ENCODE measurements around the gene FOXJ2. TPM values are rescaled to one million over a fixed set of nuclear protein-coding genes. Genes with fewer than 3 reads are reported as not detected.

FOXJ2 gene
- total RNA-seq, 1 experiment from 2014 or later, result 13.4 TPM

- CTCF ChIA-PET, result interaction anchor here (0.7 to 1.1 kb wide), 2 partner anchors 106 to 119 kb away, joined by 3 read pairs; no protein-coding TSS in a partner anchor
- H3K36me3 Mint-ChIP-seq (ENCODE audit: insufficient read depth, unreplicated experiment), result peaks cover under 1% of the 10 kb centered on the region
- H3K27ac Mint-ChIP-seq (ENCODE audit: unreplicated experiment), result no peak overlapping the region
These were observed 6.2 kb downstream of the FOXJ2 start for GRCh38 chr12:8038659-8039114.

GRCh38 chr12:8040791-8041190 lies 8.3 kb downstream of the FOXJ2 start:
- intact Hi-C loops (cut with micrococcal nuclease; ENCODE audit: unreplicated experiment), result loop anchor here (10.0 kb wide), 1 partner anchor 354 kb away; no protein-coding TSS in a partner anchor
- Mint-ChIP-seq H3K4me1 (ENCODE audit: low read depth, unreplicated experiment) (peaks cover 34% of the 10 kb centered on the region), H3K27me3 (ENCODE audit: unreplicated experiment) (no peaks in the 10 kb centered on the region), H3K4me3 (ENCODE audit: low read depth, unreplicated experiment) (no peak overlapping the region), H3K9me3 (ENCODE audit: low read depth, unreplicated experiment) (no peaks in the 10 kb centered on the region), H3K36me3 (ENCODE audit: insufficient read depth, unreplicated experiment) (peaks cover 7% of the 10 kb centered on the region), H3K27ac (ENCODE audit: unreplicated experiment) (no peak overlapping the region)
- no peak for TF ChIP-seq CTCF (IDR thresholded peaks at IDR 0.05; ENCODE audit: unreplicated experiment)
- no peak for DNase-seq
- BruUV-seq (replicated peaks), result no TSS peak
- CTCF ChIA-PET, result interaction anchor here (0.7 kb wide), 2 partner anchors 107 to 857 kb away, joined by 3 read pairs; no protein-coding TSS in a partner anchor

More at GRCh38 chr12:8038659-8039114, 6.2 kb downstream of the FOXJ2 start:
- TF ChIP-seq CTCF (IDR thresholded peaks at IDR 0.05; ENCODE audit: unreplicated experiment), result no peak
- BruUV-seq (replicated peaks), result no TSS peak
- H3K4me1 Mint-ChIP-seq (ENCODE audit: low read depth, unreplicated experiment), result peaks cover 55% of the 10 kb centered on the region
- intact Hi-C loops (cut with micrococcal nuclease; ENCODE audit: unreplicated experiment), result loop anchor here (5.0 kb wide), 1 partner anchor 39 kb away; no protein-coding TSS in a partner anchor
- H3K4me3 Mint-ChIP-seq (ENCODE audit: low read depth, unreplicated experiment), result peak overlapping the region; percentile 35
- H3K9me3 Mint-ChIP-seq (ENCODE audit: low read depth, unreplicated experiment), result no peaks in the 10 kb centered on the region
- no peaks in the 10 kb centered on the region for H3K27me3 Mint-ChIP-seq (ENCODE audit: unreplicated experiment)
- DNase-seq, result peak; percentile 37

- no TSS peak for BruUV-seq (replicated peaks)
- CTCF ChIA-PET, result interaction anchor here (0.8 to 1.0 kb wide), 2 partner anchors 32 to 113 kb away, joined by 3 to 4 read pairs; no protein-coding TSS in a partner anchor
- peaks cover 26% of the 10 kb centered on the region for H3K36me3 Mint-ChIP-seq (ENCODE audit: insufficient read depth, unreplicated experiment)
- peak; percentile 43 for TF ChIP-seq CTCF (IDR thresholded peaks at IDR 0.05; ENCODE audit: unreplicated experiment)
- no peaks in the 10 kb centered on the region for H3K4me1 Mint-ChIP-seq (ENCODE audit: low read depth, unreplicated experiment)
- no peak overlapping the region for H3K27ac Mint-ChIP-seq (ENCODE audit: unreplicated experiment)
- H3K4me3 Mint-ChIP-seq (ENCODE audit: low read depth, unreplicated experiment), result no peak overlapping the region
- H3K27me3 Mint-ChIP-seq (ENCODE audit: unreplicated experiment), result no peaks in the 10 kb centered on the region
- no peaks in the 10 kb centered on the region for H3K9me3 Mint-ChIP-seq (ENCODE audit: low read depth, unreplicated experiment)
- intact Hi-C loops (cut with micrococcal nuclease; ENCODE audit: unreplicated experiment), result loop anchor here (1.0 to 10.0 kb wide), 2 partner anchors 32 to 349 kb away; no protein-coding TSS in a partner anchor
- DNase-seq, result peak; percentile 81
These were observed 13.7 kb downstream of the FOXJ2 start for GRCh38 chr12:8045952-8046944.

- CTCF ChIA-PET, result no interaction called here
- no peaks in the 10 kb centered on the region for H3K4me1 Mint-ChIP-seq (ENCODE audit: low read depth, unreplicated experiment)
- intact Hi-C loops (cut with micrococcal nuclease; ENCODE audit: unreplicated experiment), result loop anchor here (10.0 kb wide), 1 partner anchor 347 kb away; no protein-coding TSS in a partner anchor
- H3K9me3 Mint-ChIP-seq (ENCODE audit: low read depth, unreplicated experiment), result no peaks in the 10 kb centered on the region
- no peak overlapping the region for H3K4me3 Mint-ChIP-seq (ENCODE audit: low read depth, unreplicated experiment)
- BruUV-seq (replicated peaks), result no TSS peak
- DNase-seq, result no peak
- H3K36me3 Mint-ChIP-seq (ENCODE audit: insufficient read depth, unreplicated experiment), result peaks cover 26% of the 10 kb centered on the region
- H3K27ac Mint-ChIP-seq (ENCODE audit: unreplicated experiment), result no peak overlapping the region
- no peak for TF ChIP-seq CTCF (IDR thresholded peaks at IDR 0.05; ENCODE audit: unreplicated experiment)
- no peaks in the 10 kb centered on the region for H3K27me3 Mint-ChIP-seq (ENCODE audit: unreplicated experiment)
These were observed 15.3 kb downstream of the FOXJ2 start for GRCh38 chr12:8047842-8048241.

Data from Calu3 (cell line).